GM19193 (cell line): ENCODE data around the gene SORCS2.

ENCODE experiments used
- POLR2A ChIP-seq: IDR thresholded peaks from 4 replicates; pipeline ENCODE4 v1.6.1; 2011; ENCODE audit not compliant: insufficient read depth, insufficient read length; ENCODE audit errors: extremely low read depth

SORCS2 gene

DNA sequence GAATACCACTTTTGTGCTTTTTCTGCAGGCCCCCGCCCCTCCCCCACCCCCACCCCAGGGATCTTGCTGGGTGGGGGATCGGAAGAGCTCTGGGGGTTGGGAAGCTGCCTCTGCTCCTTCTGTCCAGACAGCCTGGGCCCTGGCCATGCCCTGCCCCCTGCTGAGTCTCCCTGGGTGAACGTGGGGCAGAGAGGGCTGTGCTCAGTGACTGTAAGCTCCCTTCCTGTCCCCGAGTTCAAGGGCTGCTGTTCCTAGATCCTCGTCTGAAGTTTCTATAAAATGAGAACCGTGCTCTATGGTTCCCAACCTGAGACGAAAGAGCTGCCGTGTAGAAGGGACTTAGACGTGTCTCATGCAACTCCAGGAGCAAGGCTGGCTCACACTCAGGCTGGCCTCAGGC is 105.0 kb downstream of the SORCS2 start:
- TF ChIP-seq POLR2A = no peak

GRCh38 chr4:7297881-7298280 is 105.5 kb downstream of the SORCS2 start:
- no peak for TF ChIP-seq POLR2A

DNA sequence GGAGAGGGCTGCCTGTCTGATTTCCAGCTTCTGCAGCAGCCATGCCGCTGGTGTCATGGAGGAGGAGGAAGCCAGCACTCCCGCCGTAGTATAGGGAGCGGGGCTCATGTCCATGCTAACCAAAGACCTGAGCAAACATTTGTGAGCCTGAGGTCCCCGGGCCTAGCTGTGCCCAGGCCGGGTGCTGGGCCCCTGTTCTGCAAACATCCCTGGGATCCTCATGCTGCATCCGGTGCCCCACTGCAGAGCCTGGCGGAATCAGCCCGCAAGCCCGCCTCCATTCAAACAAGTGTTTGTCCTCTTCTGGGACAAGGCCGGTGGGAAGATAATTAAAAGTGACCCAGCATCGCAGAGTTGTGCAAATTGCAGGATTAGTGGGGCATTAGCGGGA is 106.3 kb downstream of the SORCS2 start:
- TF ChIP-seq POLR2A = no peak

- TF ChIP-seq POLR2A = no peak
These were observed 106.9 kb downstream of the SORCS2 start for GRCh38 chr4:7299010-7299907.

DNA sequence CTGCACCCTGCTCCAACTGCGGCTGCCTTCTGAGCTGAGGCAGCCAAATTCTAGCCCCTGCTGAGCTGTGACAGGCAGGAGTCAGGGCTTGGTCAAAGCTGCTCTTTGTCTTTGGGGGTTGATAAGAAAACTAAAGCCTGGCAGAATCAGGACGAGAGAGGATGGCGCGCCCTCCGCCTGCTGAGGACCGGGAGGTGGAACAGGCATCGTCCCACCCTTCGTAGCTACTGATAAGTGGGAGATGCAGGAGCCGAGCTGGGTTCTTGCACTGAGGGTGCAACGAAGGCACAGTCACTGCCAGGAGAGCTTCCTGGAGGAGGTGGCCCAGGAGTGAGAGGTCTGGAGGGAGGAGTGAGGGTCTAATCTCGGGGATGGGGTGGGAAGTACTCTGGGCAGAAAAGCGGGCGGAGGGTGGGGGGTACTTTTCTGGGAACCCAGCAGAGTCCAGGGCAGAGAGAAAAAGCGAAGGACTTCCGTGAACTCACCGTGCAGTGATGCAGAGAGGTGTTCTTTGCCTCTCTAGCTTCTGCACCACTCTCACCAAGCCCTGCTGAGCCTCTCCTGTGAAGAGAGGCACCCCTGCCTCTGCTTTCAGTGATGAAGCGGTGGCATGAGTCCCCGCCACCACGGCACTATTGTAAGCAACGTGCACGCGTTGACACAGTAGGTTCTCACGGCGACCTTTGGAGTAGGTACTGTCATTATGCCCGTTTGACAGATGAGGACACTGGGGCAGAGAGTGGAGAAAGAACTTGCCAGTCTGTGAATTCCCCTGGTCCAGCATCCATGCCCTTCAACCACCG is 107.8 kb downstream of the SORCS2 start:
- no peak for TF ChIP-seq POLR2A

GRCh38 chr4:7300711-7301095 is 108.4 kb downstream of the SORCS2 start:
- no peak for TF ChIP-seq POLR2A

GRCh38 chr4:7301126-7301785 is 108.9 kb downstream of the SORCS2 start:
- TF ChIP-seq POLR2A = no peak

DNA sequence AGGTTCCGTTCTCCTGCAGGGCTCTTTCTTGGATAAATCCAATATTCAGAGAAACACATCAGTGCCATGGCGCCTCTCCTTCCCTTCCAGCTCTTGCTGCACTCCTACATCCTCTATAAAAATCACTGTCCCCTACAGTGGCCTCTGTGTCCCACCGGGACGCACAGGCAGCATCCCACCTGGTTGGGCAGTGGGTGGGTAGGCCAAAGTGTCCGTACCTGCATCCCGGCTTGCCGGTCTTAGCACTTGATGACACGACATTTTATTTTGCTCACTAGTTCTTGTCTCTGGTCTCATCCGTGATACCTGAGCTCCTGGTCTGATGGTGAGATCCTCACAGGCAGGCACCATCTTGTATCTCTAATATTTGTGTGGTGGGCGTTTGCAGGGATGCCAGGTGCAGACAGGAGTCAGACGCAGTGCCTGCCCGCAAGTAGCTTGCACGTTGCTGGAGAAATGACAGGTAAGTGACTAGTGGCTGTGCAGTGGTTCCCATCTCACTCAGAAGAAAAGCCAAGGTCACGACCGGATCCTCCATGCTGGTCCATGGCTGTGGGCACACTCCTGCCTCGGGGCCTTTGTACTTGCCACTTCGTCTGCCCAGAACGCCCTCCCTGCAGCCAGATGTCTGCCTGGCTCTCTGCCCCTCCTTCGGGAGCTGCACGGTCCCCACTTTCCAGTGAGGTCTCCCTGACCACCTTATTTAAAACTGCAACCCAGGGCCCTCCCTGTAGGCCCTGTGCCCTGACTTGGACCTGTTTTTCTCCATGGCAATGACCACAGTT is 109.7 kb downstream of the SORCS2 start:
- no peak for TF ChIP-seq POLR2A

DNA sequence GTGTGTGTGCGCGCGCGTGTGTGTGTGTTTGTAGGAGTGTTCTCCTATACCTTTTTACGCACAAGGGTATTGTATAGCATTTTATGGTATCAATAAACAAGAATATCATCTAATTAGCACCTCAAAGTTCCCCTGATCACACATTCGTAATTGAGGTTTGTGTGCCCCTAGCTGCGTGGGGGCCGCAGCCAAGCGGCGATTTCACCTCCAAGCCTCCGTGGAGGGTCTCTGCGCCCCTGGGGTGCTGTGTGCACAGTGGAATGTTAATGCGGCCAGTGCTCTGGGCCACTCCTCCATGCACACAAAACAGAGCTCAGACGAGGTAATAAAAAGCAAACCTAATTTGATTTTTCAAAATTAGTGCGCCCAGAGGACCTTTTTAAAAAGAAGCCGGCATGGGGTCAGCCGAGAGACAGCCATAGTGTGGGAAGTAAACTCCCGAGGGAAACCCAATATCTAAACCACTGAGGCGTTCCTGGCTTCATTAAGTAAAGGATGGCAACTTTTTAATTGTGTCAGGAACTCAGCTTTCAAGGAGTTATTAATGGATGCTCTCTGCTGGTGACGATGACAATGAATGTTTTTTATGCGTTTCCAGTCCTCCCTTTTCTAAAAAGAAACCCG is 110.6 kb downstream of the SORCS2 start:
- no peak for TF ChIP-seq POLR2A

DNA sequence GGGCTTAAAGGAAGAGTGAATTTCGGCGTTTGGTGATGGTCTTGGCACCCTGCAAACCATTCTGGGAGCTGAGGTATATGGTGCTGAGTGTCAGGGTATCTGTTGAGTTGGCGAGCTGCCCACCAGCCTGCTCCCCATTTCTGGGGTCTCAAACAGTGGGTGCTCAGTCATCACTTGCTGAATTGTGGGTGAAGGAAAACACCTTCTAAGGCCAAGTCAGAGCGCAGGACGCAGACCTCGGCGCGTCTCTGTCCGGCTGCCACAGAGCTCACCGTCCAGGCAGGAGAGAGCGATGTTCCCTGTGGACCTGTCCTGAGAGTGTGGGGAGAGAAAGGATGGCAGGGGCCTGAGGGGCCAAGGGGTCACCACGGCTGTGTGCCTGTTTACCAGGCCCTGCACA is 111.2 kb downstream of the SORCS2 start:
- no peak for TF ChIP-seq POLR2A

- TF ChIP-seq POLR2A = no peak
These were observed 112.1 kb downstream of the SORCS2 start for GRCh38 chr4:7304436-7304835.

DNA sequence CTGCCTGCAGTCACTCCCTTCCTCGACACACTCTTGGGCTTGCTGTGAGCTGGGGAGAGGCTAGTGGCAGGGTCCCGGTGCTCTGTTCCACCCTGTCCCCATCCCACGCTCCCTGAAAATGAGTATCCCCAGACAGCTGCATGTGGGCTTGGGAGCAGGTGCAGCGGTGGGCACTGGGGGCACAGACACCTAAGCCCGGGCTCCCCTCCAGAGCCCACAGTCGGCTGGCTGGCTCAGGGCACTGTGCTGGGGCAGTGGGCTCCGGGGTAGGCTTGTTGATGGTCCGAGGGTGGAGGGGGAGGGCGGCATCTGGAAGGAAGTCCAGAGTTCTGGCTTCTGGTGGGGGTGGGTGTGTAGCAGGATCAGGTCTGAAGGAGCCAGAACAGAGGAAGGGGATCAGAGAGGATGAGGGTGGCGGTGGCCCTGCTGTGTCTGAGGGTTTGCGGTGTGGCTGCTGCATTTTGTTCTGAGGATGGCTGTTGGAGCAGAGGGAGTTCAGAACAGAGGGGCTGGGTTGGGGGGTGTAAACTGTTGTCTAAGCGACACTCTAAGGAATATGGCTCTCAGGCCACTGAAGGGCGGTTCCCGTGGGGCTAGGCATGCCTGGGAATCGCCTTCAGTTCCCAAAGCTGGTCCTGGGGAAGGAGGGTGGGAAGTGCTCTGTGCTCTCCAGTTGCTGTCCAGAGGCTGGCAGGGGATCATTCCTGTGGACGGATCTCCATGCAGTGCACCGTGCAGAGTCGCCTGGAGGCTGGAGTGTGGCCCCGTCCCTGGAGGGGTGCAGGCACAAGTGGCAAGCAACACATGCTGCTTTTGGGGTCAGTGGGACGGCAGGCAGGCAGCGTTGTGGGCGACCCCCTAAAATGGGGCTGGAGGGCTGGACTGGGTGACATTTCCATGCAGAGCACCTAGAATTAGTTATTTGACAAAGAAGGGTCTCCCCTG is 114.0 kb downstream of the SORCS2 start:
- no peak for TF ChIP-seq POLR2A

DNA sequence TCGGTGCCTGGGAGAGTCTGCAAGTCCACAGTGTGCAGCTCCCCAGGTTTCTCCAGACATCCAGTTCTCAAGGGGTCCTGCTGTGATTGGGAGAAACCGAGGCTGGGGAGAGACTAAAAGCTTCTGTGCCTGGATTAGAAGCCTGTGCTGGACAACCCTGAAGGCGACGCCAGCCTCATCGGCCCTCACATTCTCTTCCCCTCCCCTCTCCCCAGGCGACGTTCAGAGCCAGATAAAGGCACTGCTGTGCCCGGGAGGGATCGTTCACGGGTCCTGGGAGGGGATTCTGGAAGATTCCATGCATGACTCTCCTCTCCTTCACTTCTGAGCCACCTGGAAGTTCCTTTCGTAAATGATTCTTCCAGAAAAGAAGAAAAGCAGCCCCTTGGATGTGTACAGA is 114.6 kb downstream of the SORCS2 start:
- TF ChIP-seq POLR2A = no peak
